ENCODE results near the gene GNG13.

GRCh38 chr16:802461-802860 is 1.9 kb upstream of the GNG13 start:
- TF ChIP-seq, protein P1, sequence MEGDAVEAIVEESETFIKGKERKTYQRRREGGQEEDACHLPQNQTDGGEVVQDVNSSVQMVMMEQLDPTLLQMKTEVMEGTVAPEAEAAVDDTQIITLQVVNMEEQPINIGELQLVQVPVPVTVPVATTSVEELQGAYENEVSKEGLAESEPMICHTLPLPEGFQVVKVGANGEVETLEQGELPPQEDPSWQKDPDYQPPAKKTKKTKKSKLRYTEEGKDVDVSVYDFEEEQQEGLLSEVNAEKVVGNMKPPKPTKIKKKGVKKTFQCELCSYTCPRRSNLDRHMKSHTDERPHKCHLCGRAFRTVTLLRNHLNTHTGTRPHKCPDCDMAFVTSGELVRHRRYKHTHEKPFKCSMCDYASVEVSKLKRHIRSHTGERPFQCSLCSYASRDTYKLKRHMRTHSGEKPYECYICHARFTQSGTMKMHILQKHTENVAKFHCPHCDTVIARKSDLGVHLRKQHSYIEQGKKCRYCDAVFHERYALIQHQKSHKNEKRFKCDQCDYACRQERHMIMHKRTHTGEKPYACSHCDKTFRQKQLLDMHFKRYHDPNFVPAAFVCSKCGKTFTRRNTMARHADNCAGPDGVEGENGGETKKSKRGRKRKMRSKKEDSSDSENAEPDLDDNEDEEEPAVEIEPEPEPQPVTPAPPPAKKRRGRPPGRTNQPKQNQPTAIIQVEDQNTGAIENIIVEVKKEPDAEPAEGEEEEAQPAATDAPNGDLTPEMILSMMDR (IDR thresholded peaks at IDR 0.05) = no peak
- TF ChIP-seq POLR2A (IDR thresholded peaks at IDR 0.05) = no peak

Data from right lobe of liver (tissue), 4 donors.